ENCODE data around the gene SDCCAG8. TPM values are rescaled to one million over a fixed set of nuclear protein-coding genes. Genes with fewer than 3 reads are reported as not detected.

Gene SDCCAG8
- total and polyA plus RNA-seq, 2 of the 8 experiments (the other 6 are each of a cell fraction or from before 2014, with no cell fraction given), result 15.6 to 21.0 TPM

GRCh38 chr1:243253926-243254232 is 2.0 kb upstream of the SDCCAG8 start (continued):
- TF ChIP-seq CHD7 (IDR thresholded peaks at IDR 0.05; ENCODE audit: insufficient replicate concordance, low read length) (no peak), EZH2 (IDR thresholded peaks at IDR 0.05; ENCODE audit: low read depth, low read length, severe bottlenecking) (no peak), ATF3 (IDR thresholded peaks at IDR 0.05; ENCODE audit: insufficient read depth, low read depth, low read length) (no peak), SRF (IDR thresholded peaks at IDR 0.05; ENCODE audit: low read depth, low read length) (no peak), SP4 (IDR thresholded peaks at IDR 0.05; ENCODE audit: low read length) (no peak), TCF12 (IDR thresholded peaks at IDR 0.05; ENCODE audit: low read depth, low read length) (no peak), MAFK (IDR thresholded peaks at IDR 0.05; ENCODE audit: low read depth, low read length) (no peak), HDAC2 (IDR thresholded peaks at IDR 0.05; ENCODE audit: borderline replicate concordance in 1 of 2, low read depth in 2 of 2, low read length in 2 of 2) (no peak), BACH1 (IDR thresholded peaks at IDR 0.05; ENCODE audit: low read length) (no peak), CBX5 (IDR thresholded peaks at IDR 0.05; ENCODE audit: low read depth, low read length) (no peak), POU5F1 (IDR thresholded peaks at IDR 0.05; ENCODE audit: low read depth, low read length) (no peak), TAF1 (IDR thresholded peaks at IDR 0.05; ENCODE audit: low read depth, low read length) (no peak)

Measured in H1 (cell line).